Heart right ventricle (tissue), 16 donors: ENCODE data around the gene HSPA2. TPM values are rescaled to one million over a fixed set of nuclear protein-coding genes. Genes with fewer than 3 reads are reported as not detected.
"Not testable (repeated sequence)": the region's sequence is repeated elsewhere in the genome, so short reads cannot be mapped to it uniquely, and the experiment has no call there.

Source experiments
- ATAC-seq, 8 donors: fragments of 200-7000 bp; cut with Tn5 transposase; one replicate each; pipeline ENCODE4 v1.9.1; 2020; ENCODE audit warnings: mild to moderate bottlenecking in 8 of 8, moderate library complexity in 8 of 8, moderate number of reproducible peaks in 1 of 8
- DNase-seq, 2 donors: peaks; one replicate each; pipeline ENCODE4 v3.0.0-alpha.2; 2020
- H3K27ac ChIP-seq, 10 donors: fragments of 200-600 bp; sonication (generic) in 2 of 10; one replicate each; pipeline versions ENCODE4 v1.5.0 to v1.8.0; 2020 to 2022; ENCODE audit warnings: mild to moderate bottlenecking in 3 of 10
- H3K27me3 ChIP-seq, 7 donors: fragments of 200-600 bp; one replicate each; pipeline ENCODE4 v1.8.0; 2021 to 2022; ENCODE audit warnings: mild to moderate bottlenecking in 2 of 7
- H3K36me3 ChIP-seq, 9 donors: fragments of 200-600 bp; sonication (generic) in 1 of 9; one replicate each; pipeline versions ENCODE4 v1.5.0 to v1.8.0; 2020 to 2022; ENCODE audit warnings: mild to moderate bottlenecking in 2 of 9
- H3K4me1 ChIP-seq, 9 donors: fragments of 200-600 bp; sonication (generic) in 1 of 9; one replicate each; pipeline versions ENCODE4 v1.5.0 to v1.8.0; 2020 to 2022; ENCODE audit warnings: mild to moderate bottlenecking in 4 of 9
- H3K4me3 ChIP-seq, 10 donors: fragments of 200-600 bp; sonication (generic) in 2 of 10; one replicate each; pipeline versions ENCODE4 v1.5.0 to v1.8.0; 2020 to 2022; ENCODE audit warnings: mild to moderate bottlenecking in 7 of 10, moderate library complexity in 2 of 10
- H3K9me3 ChIP-seq, 11 donors: fragments of 200-600 bp in 10 of 11; sonication (generic) in 2 of 11; one replicate each; pipeline versions ENCODE4 v1.5.0 to v1.8.0; 2013 to 2022; ENCODE audit warnings: mild to moderate bottlenecking in 2 of 11, control low read depth in 1 of 11, moderate library complexity in 1 of 11
- WGBS, 2 donors: extraction: QIAGEN DNeasy Blood & Tissue Kit; methylation state at CpG; one replicate each; pipeline ENCODE4 v1.1.7; 2013; ENCODE audit warnings: inconsistent platforms in 1 of 2; 5-methylcytosine and 5-hydroxymethylcytosine counted together
- intact Hi-C, 10 donors: fragments of 100-400 bp; cut with DNase I; formaldehyde crosslinking; loops; one replicate each; pipeline versions ENCODE4 v1.11.1 to v1.14.2; 2022
- polyA plus RNA-seq, 2 donors: library from polyadenylated mRNA; stranded (reverse); fragments of 200-250 nt; gene quantifications; one replicate each; pipeline ENCODE4 v1.2.3, GENCODE V29; 2013
- total RNA-seq, 10 donors: library from RNA; stranded (reverse); fragmentation: NEBNext Ultra II Directional in 3 of 10; extraction: Animal tissue kit (Norgen Biotek cat#: 25700) in 3 of 10; gene quantifications; one replicate each; pipeline versions ENCODE4 v1.2.1 to v1.2.4, GENCODE V29; 2021 to 2023
- TF ChIP-seq, protein P1 (sequence below), 9 donors: fragments of 200-600 bp; sonication (generic) in 2 of 9; IDR thresholded peaks; one replicate each; pipeline versions ENCODE4 v1.5.0 to v1.8.0; 2021 to 2022; ENCODE audit warnings: antibody characterized with exemption in 9 of 9, mild to moderate bottlenecking in 5 of 9, moderate library complexity in 1 of 9
- donor health status: Arrhythmogenic right ventricular cardiomyopathy.
- donor health status: ischemic (EF 13 %, LVEDD 7.1; RV severe dilation, severe dysfunction).
- donor health status: healthy with polysubstance abuse.
- donor health status: DM: no; HTN: yes; CAD: no.
- donor health status: DM: no; HTN: no; CAD: no.
- donor health status: ischemic (EF 25% LVEDD 6.9; RV normal size, moderate dysfunction).
- donor health status: ischemic (EF 25% LVEDD 5.7; RV mildly dilated, moderate dysfunction).
- donor health status: healthy.
- donor health status: DM: yes; HTN: yes; CAD: no.
- donor health status: Ischemic cardiomyopathy.
- donor health status: ischemic (EF 35%, LVEDD 5.7; RV mildly dilated, moderate dysfunction).
- donor health status: nonischemic (EF 11% LVEDD 7.7; RV severe dilation, severe dysfunction).
- donor health status: DM: yes; HTN: yes; CAD: no.
- donor health status: PGD.
- donor health status: ischemic (EF 29% LVEDD 5.4; RV normal size, mild dysfunction).
- donor health status: nonischemic (EF 23%, LVEDD 6.1; RV moderate dilation, normal function).

HSPA2 gene
- total and polyA plus RNA-seq, 12 donors: 2.6 to 77.6 (median 29.9) TPM

DNA sequence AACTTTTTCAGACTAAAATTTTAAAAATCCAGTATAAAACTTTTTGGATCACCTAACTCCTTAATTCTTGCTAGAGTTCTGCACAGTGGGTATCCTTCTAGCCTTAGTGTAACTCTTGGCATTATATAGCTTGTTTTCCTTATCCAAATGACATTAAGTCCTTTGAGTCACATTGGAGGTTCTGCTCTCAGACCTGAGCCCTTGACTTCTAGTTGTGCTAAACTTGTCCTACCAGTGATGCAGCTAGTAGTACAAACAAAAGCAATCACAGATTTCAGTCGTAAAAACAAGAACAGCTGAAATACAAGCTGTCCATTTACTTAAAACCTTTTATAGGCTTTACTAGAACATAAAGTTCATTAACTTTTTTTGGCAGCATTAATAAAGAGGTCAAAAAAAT is 25.5 kb upstream of the HSPA2 start:
- Histone ChIP-seq H3K4me1 (peaks cover 4 to 81% (median 50%) of the 10 kb centered on the region in 9 donors), H3K36me3 (no peaks in the 10 kb centered on the region), H3K4me3 (no peak overlapping the region), H3K9me3 (no peaks in the 10 kb centered on the region), H3K27ac (peak overlapping the region in 1 of 10 donors; percentile 4), H3K27me3 (no peaks in the 10 kb centered on the region)
- DNase-seq: no peak
- WGBS, 2 donors: 32 to 44% methylated on average over 1 of the region's 1 CpG
- intact Hi-C loops: loop anchor here in 2 of 10 donors (10.0 kb wide), 1 partner anchor 120 kb away; no protein-coding TSS in a partner anchor
- ATAC-seq: peak in 3 of 8 donors; percentile 41 to 54 (median 43)
- TF ChIP-seq, protein P1, sequence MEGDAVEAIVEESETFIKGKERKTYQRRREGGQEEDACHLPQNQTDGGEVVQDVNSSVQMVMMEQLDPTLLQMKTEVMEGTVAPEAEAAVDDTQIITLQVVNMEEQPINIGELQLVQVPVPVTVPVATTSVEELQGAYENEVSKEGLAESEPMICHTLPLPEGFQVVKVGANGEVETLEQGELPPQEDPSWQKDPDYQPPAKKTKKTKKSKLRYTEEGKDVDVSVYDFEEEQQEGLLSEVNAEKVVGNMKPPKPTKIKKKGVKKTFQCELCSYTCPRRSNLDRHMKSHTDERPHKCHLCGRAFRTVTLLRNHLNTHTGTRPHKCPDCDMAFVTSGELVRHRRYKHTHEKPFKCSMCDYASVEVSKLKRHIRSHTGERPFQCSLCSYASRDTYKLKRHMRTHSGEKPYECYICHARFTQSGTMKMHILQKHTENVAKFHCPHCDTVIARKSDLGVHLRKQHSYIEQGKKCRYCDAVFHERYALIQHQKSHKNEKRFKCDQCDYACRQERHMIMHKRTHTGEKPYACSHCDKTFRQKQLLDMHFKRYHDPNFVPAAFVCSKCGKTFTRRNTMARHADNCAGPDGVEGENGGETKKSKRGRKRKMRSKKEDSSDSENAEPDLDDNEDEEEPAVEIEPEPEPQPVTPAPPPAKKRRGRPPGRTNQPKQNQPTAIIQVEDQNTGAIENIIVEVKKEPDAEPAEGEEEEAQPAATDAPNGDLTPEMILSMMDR (IDR thresholded peaks at IDR 0.05): no peak

DNA sequence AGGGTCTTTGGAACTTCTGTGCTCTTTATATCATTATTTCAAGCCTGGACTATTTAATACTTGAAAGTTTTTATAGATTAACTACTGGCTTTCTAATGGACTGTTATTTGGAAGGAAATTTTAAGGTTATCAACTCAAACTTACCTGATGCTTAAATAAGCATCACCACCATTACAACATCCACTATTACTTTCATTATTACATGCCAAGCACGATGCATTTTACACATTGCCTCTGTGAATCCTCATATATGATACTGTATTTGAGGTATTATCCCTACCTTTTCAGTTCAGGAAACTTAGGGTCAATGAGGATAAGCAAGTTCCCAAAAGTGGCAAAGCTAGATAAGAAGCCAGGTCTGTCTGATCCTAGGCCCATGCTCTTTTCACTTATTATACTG is 23.6 kb upstream of the HSPA2 start:
- TF ChIP-seq, protein P1 (IDR thresholded peaks at IDR 0.05): no peak
- no peak for DNase-seq
- Histone ChIP-seq H3K27ac (no peak overlapping the region), H3K4me1 (peaks cover 2 to 68% (median 32%) of the 10 kb centered on the region in 9 donors), H3K9me3 (no peaks in the 10 kb centered on the region), H3K27me3 (no peaks in the 10 kb centered on the region), H3K36me3 (peaks cover 0 to 11% (median 0%) of the 10 kb centered on the region in 9 donors), H3K4me3 (no peak overlapping the region)
- WGBS, 2 donors: 81 to 83% methylated on average over 1 of the region's 1 CpG
- ATAC-seq: no peak
- intact Hi-C loops: loop anchor here in 2 of 10 donors (10.0 kb wide), 1 partner anchor 118 kb away; no protein-coding TSS in a partner anchor

DNA sequence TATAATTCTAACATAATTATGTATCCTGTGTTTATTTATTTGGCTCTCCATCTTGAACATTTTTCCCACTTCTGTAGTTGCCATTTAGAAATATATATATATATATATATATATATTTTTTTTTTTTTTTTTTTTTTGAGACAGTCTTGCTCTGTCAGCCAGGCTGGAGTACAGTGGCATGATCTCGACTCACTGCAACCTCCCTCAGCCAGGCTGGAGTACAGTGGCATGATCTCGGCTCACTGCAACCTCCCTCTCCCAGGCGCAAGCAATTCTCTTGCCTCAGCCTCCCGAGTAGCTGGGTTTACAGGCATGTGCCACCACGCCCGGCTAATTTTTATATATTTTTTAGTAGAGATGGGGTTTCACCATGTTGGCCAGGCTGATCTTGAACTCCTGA is 22.9 kb upstream of the HSPA2 start:
- not testable (repeated sequence) for H3K4me3 ChIP-seq, DNase-seq, ATAC-seq, H3K27ac ChIP-seq, H3K27me3 ChIP-seq, H3K9me3 ChIP-seq
- intact Hi-C loops: loop anchor here in 2 of 10 donors (10.0 kb wide), 1 partner anchor 117 kb away; no protein-coding TSS in a partner anchor
- Histone ChIP-seq H3K4me1 (peaks cover 0 to 63% (median 25%) of the 10 kb centered on the region in 9 donors), H3K36me3 (peaks cover 0 to 18% (median 0%) of the 10 kb centered on the region in 9 donors)
- WGBS, 2 donors: 88 to 89% methylated on average over 6 of the region's 6 CpGs

DNA sequence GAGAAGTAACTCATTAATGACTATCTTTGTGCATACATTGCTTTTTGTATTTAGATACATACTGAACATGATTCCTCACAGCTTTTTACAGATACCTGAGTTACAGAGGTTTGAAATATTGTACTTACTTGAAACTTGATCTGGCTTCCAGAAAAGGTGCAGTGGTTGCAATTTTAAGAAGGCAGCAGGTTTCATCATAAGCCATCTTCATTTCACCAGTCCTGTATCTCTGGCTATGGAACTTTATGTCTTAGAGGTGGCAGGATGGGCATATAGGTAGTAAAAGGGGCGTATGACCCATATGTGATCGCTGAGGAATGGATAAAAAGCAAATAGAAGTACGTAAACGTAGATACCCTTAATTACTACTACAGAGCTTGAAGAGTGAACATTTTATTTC is 22.3 kb upstream of the HSPA2 start:
- Histone ChIP-seq H3K36me3 (peaks cover 0 to 24% (median 0%) of the 10 kb centered on the region in 9 donors), H3K27ac (no peak overlapping the region), H3K4me1 (peaks cover 0 to 58% (median 19%) of the 10 kb centered on the region in 9 donors), H3K4me3 (no peak overlapping the region), H3K9me3 (no peaks in the 10 kb centered on the region), H3K27me3 (no peaks in the 10 kb centered on the region)
- DNase-seq (no peak), ATAC-seq (no peak)
- TF ChIP-seq, protein P1 (IDR thresholded peaks at IDR 0.05): no peak
- intact Hi-C loops: loop anchor here in 2 of 10 donors (10.0 kb wide), 1 partner anchor 117 kb away; no protein-coding TSS in a partner anchor
- 80 to 89% methylated on average over 4 of the region's 4 CpGs for WGBS, 2 donors

DNA sequence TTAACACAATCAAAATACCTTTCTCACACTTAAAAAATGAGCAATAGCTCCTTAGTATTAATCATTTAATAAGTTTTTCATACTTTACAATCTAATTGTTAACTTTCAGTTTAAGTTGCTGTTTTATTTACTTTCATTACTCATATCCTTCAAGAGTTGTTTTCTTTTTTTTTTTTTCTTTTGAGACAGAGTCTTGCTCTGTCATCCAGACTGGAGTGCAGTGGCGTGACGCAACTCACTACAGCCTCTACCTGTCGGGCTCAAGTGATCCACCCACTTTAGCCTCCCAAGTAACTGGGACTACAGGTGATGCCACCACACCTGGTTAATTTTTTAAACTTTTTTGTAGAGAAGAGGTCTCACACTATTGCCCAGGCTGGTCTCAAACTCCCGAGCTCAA is 19.8 kb upstream of the HSPA2 start:
- TF ChIP-seq, protein P1 (IDR thresholded peaks at IDR 0.05): no peak
- DNase-seq (no peak), ATAC-seq (no peak)
- intact Hi-C loops: no loop called here
- no peak overlapping the region for H3K4me3 ChIP-seq
- peaks cover 0 to 47% (median 0%) of the 10 kb centered on the region in 9 donors for H3K36me3 ChIP-seq
- H3K9me3 ChIP-seq: no peaks in the 10 kb centered on the region
- no peak overlapping the region for H3K27ac ChIP-seq
- peaks cover 0 to 41% (median 15%) of the 10 kb centered on the region in 9 donors for H3K4me1 ChIP-seq
- H3K27me3 ChIP-seq: no peaks in the 10 kb centered on the region
- 96 to 98% methylated on average over 4 of the region's 4 CpGs for WGBS, 2 donors
